Keratinocyte (primary cell): ENCODE data around the gene FTO.

Experiments
- CTCF ChIP-seq, 3 experiments: IDR thresholded peaks in 1 of 3; conservative IDR thresholded peaks in 1 of 3; optimal IDR thresholded peaks in 1 of 3; 2 replicates in 2 of 3; 3 replicates in 1 of 3; pipeline versions ENCODE3 to v1.5.1; 2011; ENCODE audit warnings: low read length in 3 of 3, mild to moderate bottlenecking in 3 of 3, moderate library complexity in 2 of 3, control low read depth in 1 of 3, inconsistent platforms in 1 of 3; ENCODE audit not compliant: insufficient read depth in 2 of 3; ENCODE audit errors: extremely low read depth in 1 of 3
- EZH2 ChIP-seq: IDR thresholded peaks from one replicate; pipeline ENCODE4 v1.6.1; 2012; ENCODE audit warnings: inconsistent platforms, mild to moderate bottlenecking, low read length, moderate library complexity

GRCh38 chr16:53932975-53933374 lies 229.0 kb downstream of the FTO start:
- TF ChIP-seq CTCF (optimal IDR thresholded peaks at IDR 0.05 in 1 of 3, IDR thresholded peaks at IDR 0.05 in 1 of 3, conservative IDR thresholded peaks at IDR 0.05 in 1 of 3; ENCODE audit: extremely low read depth in 1 of 3, insufficient read depth in 2 of 3, low read length in 3 of 3) (no peak), EZH2 (no peak)
